ENCODE results near the gene TUFT1. TPM values are rescaled to one million over a fixed set of nuclear protein-coding genes. Genes with fewer than 3 reads are reported as not detected.

TUFT1 gene
- total and polyA plus RNA-seq, 9 of the 15 experiments (the other 6 are each of a cell fraction or from before 2014, with no cell fraction given) = 0.54 to 2.0 (median 1.7) TPM

DNA sequence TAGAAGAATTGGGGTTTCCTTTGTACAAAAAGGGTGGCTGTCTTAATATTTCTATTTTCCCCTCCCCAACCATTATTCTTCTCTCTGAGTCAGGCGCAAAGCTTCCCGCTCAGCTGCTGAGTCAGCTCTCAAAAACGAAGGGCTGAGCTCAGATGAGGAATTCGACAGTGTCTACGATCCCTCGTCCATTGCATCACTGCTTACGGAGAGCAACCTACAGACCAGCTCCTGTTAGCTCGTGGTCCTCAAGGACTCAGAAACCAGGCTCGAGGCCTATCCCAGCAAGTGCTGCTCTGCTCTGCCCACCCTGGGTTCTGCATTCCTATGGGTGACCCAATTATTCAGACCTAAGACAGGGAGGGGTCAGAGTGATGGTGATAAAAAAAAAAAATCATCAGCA is 3.0 kb upstream of the TUFT1 start (continued):
- TF ChIP-seq, protein P1, sequence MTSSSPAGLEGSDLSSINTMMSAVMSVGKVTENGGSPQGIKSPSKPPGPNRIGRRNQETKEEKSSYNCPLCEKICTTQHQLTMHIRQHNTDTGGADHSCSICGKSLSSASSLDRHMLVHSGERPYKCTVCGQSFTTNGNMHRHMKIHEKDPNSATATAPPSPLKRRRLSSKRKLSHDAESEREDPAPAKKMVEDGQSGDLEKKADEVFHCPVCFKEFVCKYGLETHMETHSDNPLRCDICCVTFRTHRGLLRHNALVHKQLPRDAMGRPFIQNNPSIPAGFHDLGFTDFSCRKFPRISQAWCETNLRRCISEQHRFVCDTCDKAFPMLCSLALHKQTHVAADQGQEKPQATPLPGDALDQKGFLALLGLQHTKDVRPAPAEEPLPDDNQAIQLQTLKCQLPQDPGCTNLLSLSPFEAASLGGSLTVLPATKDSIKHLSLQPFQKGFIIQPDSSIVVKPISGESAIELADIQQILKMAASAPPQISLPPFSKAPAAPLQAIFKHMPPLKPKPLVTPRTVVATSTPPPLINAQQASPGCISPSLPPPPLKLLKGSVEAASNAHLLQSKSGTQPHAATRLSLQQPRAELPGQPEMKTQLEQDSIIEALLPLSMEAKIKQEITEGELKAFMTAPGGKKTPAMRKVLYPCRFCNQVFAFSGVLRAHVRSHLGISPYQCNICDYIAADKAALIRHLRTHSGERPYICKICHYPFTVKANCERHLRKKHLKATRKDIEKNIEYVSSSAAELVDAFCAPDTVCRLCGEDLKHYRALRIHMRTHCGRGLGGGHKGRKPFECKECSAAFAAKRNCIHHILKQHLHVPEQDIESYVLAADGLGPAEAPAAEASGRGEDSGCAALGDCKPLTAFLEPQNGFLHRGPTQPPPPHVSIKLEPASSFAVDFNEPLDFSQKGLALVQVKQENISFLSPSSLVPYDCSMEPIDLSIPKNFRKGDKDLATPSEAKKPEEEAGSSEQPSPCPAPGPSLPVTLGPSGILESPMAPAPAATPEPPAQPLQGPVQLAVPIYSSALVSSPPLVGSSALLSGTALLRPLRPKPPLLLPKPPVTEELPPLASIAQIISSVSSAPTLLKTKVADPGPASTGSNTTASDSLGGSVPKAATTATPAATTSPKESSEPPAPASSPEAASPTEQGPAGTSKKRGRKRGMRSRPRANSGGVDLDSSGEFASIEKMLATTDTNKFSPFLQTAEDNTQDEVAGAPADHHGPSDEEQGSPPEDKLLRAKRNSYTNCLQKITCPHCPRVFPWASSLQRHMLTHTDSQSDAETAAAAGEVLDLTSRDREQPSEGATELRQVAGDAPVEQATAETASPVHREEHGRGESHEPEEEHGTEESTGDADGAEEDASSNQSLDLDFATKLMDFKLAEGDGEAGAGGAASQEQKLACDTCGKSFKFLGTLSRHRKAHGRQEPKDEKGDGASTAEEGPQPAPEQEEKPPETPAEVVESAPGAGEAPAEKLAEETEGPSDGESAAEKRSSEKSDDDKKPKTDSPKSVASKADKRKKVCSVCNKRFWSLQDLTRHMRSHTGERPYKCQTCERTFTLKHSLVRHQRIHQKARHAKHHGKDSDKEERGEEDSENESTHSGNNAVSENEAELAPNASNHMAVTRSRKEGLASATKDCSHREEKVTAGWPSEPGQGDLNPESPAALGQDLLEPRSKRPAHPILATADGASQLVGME (CRISPR knock-in tag; IDR thresholded peaks at IDR 0.05) = no peak
- TF ChIP-seq HBP1 (CRISPR knock-in tag; IDR thresholded peaks at IDR 0.05) (no peak), ZHX1 (conservative IDR thresholded peaks at IDR 0.05; ENCODE audit: low read length) (no peak), SUPT5H (IDR thresholded peaks at IDR 0.05) (no peak), RFX5 (IDR thresholded peaks at IDR 0.05; ENCODE audit: low read depth, low read length) (no peak), POLR2B (IDR thresholded peaks at IDR 0.05; ENCODE audit: low read depth, partially characterized antibody) (no peak), CAMTA2 (CRISPR knock-in tag; conservative IDR thresholded peaks at IDR 0.05) (no peak), ZNF232 (CRISPR knock-in tag; IDR thresholded peaks at IDR 0.05) (no peak), PTTG1 (tag; IDR thresholded peaks at IDR 0.05; ENCODE audit: low read depth) (no peak), ZNF76 (CRISPR knock-in tag; IDR thresholded peaks at IDR 0.05; ENCODE audit: borderline replicate concordance) (no peak), BRF1 (IDR thresholded peaks at IDR 0.05; ENCODE audit: borderline replicate concordance, extremely low read depth, insufficient read length) (no peak), L3MBTL2 (IDR thresholded peaks at IDR 0.05) (peak; percentile 81; the same call in 1 of the 2 replicates), ZKSCAN1 (IDR thresholded peaks at IDR 0.05; ENCODE audit: low read depth, low read length) (no peak), HDGF (IDR thresholded peaks at IDR 0.05) (no peak), ZSCAN29 (IDR thresholded peaks at IDR 0.05) (no peak), ARID2 (IDR thresholded peaks at IDR 0.05) (no peak), ZEB2 (IDR thresholded peaks at IDR 0.05) (no peak), ZNF184 (CRISPR knock-in tag; IDR thresholded peaks at IDR 0.05) (no peak), GTF2E2 (tag; IDR thresholded peaks at IDR 0.05) (no peak), NFE2 (IDR thresholded peaks at IDR 0.05; ENCODE audit: low read depth) (0 out of 2 replicates have a peak, but pooled peaks have one; percentile 15)
- TF ChIP-seq, protein P2, sequence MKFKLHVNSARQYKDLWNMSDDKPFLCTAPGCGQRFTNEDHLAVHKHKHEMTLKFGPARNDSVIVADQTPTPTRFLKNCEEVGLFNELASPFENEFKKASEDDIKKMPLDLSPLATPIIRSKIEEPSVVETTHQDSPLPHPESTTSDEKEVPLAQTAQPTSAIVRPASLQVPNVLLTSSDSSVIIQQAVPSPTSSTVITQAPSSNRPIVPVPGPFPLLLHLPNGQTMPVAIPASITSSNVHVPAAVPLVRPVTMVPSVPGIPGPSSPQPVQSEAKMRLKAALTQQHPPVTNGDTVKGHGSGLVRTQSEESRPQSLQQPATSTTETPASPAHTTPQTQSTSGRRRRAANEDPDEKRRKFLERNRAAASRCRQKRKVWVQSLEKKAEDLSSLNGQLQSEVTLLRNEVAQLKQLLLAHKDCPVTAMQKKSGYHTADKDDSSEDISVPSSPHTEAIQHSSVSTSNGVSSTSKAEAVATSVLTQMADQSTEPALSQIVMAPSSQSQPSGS (CRISPR knock-in tag; IDR thresholded peaks at IDR 0.05) = no peak

Data from K562 (cell line).